ENCODE results near the gene HSF4.

The HSF4 gene

DNA sequence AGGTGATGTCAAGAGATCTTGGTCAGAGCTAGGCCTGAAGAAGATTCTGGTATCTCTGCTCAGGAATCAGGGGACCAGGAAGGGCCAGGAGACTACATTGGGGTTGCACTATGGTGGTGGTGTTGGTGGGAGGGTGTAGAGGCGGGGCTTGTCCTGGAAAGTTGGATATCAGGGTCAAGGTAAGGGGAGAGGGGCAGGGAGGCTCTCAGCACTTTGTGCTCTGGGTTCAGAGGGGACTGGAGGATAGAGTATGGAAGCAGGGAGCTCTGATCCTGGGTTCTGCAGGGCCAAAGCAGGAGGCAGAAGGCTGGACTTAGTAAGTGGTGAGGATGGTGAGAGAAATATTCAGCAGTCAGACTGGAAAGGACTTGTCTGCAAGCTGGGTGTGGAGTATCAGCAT is 8.8 kb downstream of the HSF4 start:
- FAIRE-seq (peak; percentile 13), DNase-seq (ENCODE audit: insufficient read length, low spot score) (no peak)
- no peak for TF ChIP-seq TAF1 (IDR thresholded peaks at IDR 0.05; ENCODE audit: low read depth, low read length)
- no peak for TF ChIP-seq POU2F2 (IDR thresholded peaks at IDR 0.05; ENCODE audit: low read depth, low read length)
- TF ChIP-seq POLR2AphosphoS5 (IDR thresholded peaks at IDR 0.05; ENCODE audit: low read depth, low read length), result no peak
- TF ChIP-seq SPI1 (IDR thresholded peaks at IDR 0.05; ENCODE audit: low read depth, low read length), result no peak
- no peak for TF ChIP-seq POLR2A (IDR thresholded peaks at IDR 0.05; ENCODE audit: low read depth, low read length)

DNA sequence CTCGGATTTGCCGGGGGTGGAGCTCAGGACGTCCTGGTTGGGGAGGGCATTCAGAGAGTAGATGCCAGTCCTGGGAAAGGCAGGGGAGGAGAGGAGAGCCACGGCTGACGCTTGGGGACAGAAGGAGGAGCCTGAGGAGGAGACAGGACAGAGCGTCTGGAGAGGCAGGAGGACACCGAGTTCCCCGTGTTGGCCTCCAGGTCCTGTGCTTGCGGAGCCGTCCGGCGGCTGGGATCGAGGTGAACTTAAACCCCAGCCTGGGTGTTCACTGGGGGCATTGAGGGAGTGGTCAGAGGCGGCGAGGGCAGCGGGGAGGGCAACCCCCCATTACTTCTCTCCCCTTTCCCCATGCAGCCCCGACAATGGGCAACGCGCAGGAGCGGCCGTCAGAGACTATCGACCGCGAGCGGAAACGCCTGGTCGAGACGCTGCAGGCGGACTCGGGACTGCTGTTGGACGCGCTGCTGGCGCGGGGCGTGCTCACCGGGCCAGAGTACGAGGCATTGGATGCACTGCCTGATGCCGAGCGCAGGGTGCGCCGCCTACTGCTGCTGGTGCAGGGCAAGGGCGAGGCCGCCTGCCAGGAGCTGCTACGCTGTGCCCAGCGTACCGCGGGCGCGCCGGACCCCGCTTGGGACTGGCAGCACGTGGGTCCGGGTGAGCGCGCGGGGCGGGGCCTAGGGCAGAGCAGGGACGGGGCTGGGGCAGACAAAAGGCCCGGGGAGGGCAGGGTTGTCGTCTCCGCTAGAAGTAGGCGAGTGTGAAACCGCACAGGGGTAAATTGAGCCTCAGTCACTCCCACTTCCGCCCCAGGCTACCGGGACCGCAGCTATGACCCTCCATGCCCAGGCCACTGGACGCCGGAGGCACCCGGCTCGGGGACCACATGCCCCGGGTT is 9.5 kb downstream of the HSF4 start:
- DNase-seq (ENCODE audit: insufficient read length, low spot score) (no peak), FAIRE-seq (peak; percentile 92)
- TF ChIP-seq PAX5 (IDR thresholded peaks at IDR 0.05; ENCODE audit: insufficient read depth, low read length, severe bottlenecking) (no peak), POU2F2 (IDR thresholded peaks at IDR 0.05; ENCODE audit: low read depth, low read length) (no peak), SPI1 (IDR thresholded peaks at IDR 0.05; ENCODE audit: low read depth, low read length) (peak; percentile 54)

GRCh38 chr16:67174706-67175231 is 10.2 kb downstream of the HSF4 start:
- DNase-seq (ENCODE audit: insufficient read length, low spot score) (no peak), FAIRE-seq (no peak)
- TF ChIP-seq POU2F2 (IDR thresholded peaks at IDR 0.05; ENCODE audit: low read depth, low read length), result no peak
- no peak for TF ChIP-seq POLR2A (IDR thresholded peaks at IDR 0.05; ENCODE audit: low read depth, low read length)
- TF ChIP-seq TAF1 (IDR thresholded peaks at IDR 0.05; ENCODE audit: low read depth, low read length), result no peak

DNA sequence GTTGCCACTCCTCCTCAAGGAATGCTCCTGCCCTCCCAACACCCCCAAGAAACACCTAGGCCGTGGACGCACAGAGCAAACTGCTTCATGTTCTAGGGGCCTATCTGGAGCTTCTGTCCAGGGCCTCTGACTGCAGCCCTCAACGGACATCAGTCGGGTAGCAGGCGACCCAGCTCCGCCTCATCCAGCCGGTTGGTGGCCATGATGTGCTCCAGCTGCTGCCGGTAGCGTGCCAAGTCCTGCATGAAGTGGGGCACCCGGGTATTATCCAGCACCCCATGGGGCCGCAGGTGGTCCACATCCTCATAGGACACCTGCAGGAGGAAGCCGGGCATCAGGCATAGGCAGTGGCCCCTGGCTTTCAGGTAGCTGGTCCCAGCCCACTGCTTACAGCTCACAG is 12.1 kb downstream of the HSF4 start:
- FAIRE-seq (no peak), DNase-seq (ENCODE audit: insufficient read length, low spot score) (no peak)
- no peak for TF ChIP-seq TAF1 (IDR thresholded peaks at IDR 0.05; ENCODE audit: low read depth, low read length)
- no peak for TF ChIP-seq POU2F2 (IDR thresholded peaks at IDR 0.05; ENCODE audit: low read depth, low read length)
- no peak for TF ChIP-seq PAX5 (IDR thresholded peaks at IDR 0.05; ENCODE audit: insufficient read depth, low read length, severe bottlenecking)
- TF ChIP-seq SPI1 (IDR thresholded peaks at IDR 0.05; ENCODE audit: low read depth, low read length), result no peak
- no peak for TF ChIP-seq POLR2A (IDR thresholded peaks at IDR 0.05; ENCODE audit: low read depth, low read length)
- no peak for TF ChIP-seq POLR2AphosphoS5 (IDR thresholded peaks at IDR 0.05; ENCODE audit: low read depth, low read length)

GRCh38 chr16:67177743-67178699 is 13.5 kb downstream of the HSF4 start:
- peak; percentile 72 for DNase-seq (ENCODE audit: insufficient read length, low spot score)
- TF ChIP-seq POLR2A (IDR thresholded peaks at IDR 0.05; ENCODE audit: low read depth, low read length) (no peak), POLR2AphosphoS5 (IDR thresholded peaks at IDR 0.05; ENCODE audit: low read depth, low read length) (no peak), TAF1 (IDR thresholded peaks at IDR 0.05; ENCODE audit: low read depth, low read length) (no peak), SPI1 (IDR thresholded peaks at IDR 0.05; ENCODE audit: low read depth, low read length) (no peak)
- peak; percentile 91 for FAIRE-seq

DNA sequence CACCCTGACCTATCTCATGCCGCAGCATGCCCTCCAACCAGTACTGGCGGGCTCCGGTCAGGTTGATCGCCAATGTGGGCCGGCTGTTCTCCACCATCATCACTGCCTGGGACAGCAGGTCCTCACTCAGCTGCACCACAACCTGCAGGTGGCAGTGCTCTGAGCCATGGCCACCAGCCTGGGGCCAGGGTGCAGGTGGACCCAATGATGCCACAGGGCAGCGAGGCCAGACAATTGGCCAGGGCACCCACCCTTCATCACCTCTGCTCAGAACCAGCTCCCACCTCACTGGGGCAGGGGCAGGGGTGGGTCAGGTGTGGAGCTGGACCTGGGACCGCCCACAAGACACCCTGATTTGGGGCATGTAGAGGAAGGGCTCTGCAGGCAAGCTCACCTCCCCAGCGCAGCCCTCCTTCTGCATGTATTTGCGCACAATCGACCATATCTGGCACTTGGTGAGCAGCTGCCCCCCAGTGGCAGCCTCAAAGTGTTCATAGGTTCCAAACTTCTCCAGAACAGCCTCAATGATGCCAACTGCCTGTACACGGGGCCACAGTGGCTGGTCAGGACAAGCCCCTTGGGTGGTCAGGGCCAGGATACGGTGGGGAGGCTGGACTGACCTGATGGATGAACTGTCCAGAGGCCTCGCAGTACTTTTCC is 15.0 kb downstream of the HSF4 start:
- no peak for TF ChIP-seq SPI1 (IDR thresholded peaks at IDR 0.05; ENCODE audit: low read depth, low read length)
- TF ChIP-seq POLR2A (IDR thresholded peaks at IDR 0.05; ENCODE audit: low read depth, low read length), result no peak
- TF ChIP-seq PAX5 (IDR thresholded peaks at IDR 0.05; ENCODE audit: insufficient read depth, low read length, severe bottlenecking), result no peak
- no peak for TF ChIP-seq TAF1 (IDR thresholded peaks at IDR 0.05; ENCODE audit: low read depth, low read length)
- no peak for TF ChIP-seq POU2F2 (IDR thresholded peaks at IDR 0.05; ENCODE audit: low read depth, low read length)
- no peak for TF ChIP-seq POLR2AphosphoS5 (IDR thresholded peaks at IDR 0.05; ENCODE audit: low read depth, low read length)
- DNase-seq (ENCODE audit: insufficient read length, low spot score) (no peak), FAIRE-seq (no peak)

DNA sequence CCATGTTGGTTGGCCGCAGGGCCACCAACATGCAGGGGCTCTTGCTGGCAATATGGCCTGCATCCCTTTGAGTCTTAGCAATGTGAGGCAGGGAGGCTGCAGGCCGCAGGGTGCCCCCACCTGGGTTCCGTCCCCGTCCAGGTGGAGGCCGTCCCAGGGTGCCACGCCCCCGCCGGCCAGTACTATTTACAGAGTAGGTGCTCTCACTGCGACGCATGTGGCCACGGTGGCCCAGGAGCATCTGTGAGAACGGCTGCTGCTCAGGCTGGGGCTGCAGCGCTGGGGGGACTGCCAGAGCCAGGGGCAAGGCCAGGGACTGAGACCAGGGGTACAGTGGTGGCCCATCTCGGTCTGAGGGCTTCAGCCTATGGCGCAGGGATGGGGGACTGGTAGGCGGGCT is 15.6 kb downstream of the HSF4 start:
- FAIRE-seq (no peak), DNase-seq (ENCODE audit: insufficient read length, low spot score) (no peak)
- TF ChIP-seq POLR2AphosphoS5 (IDR thresholded peaks at IDR 0.05; ENCODE audit: low read depth, low read length), result no peak

GRCh38 chr16:67181346-67181745 is 16.8 kb downstream of the HSF4 start:
- no peak for DNase-seq (ENCODE audit: insufficient read length, low spot score)
- TF ChIP-seq POLR2AphosphoS5 (IDR thresholded peaks at IDR 0.05; ENCODE audit: low read depth, low read length) (no peak), POLR2A (IDR thresholded peaks at IDR 0.05; ENCODE audit: low read depth, low read length) (no peak), PAX5 (IDR thresholded peaks at IDR 0.05; ENCODE audit: insufficient read depth, low read length, severe bottlenecking) (no peak), TAF1 (IDR thresholded peaks at IDR 0.05; ENCODE audit: low read depth, low read length) (no peak), POU2F2 (IDR thresholded peaks at IDR 0.05; ENCODE audit: low read depth, low read length) (no peak), SPI1 (IDR thresholded peaks at IDR 0.05; ENCODE audit: low read depth, low read length) (no peak)
- no peak for FAIRE-seq

DNA sequence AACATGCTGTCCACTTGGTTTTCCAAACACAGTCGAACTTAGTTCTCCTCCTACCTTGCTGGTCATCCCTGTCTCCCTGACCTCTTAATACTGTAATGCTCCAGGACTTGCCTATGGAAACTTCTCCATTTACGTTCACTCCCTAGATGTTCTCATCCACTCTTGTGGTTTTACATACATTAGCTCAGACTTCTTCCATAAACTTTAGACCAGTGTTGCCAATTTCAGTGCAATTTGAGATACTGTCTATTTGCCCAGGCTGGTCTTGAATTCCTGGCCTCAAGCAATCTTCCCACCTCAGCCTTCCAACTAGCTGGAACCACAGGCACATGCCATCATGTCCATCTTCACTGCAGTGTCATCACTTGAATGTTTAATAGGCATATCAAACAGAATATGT is 17.7 kb downstream of the HSF4 start:
- DNase-seq (ENCODE audit: insufficient read length, low spot score), result no peak
- TF ChIP-seq SPI1 (IDR thresholded peaks at IDR 0.05; ENCODE audit: low read depth, low read length), result no peak
- TF ChIP-seq POLR2A (IDR thresholded peaks at IDR 0.05; ENCODE audit: low read depth, low read length), result no peak
- TF ChIP-seq PAX5 (IDR thresholded peaks at IDR 0.05; ENCODE audit: insufficient read depth, low read length, severe bottlenecking), result no peak
- no peak for TF ChIP-seq TAF1 (IDR thresholded peaks at IDR 0.05; ENCODE audit: low read depth, low read length)
- TF ChIP-seq POLR2AphosphoS5 (IDR thresholded peaks at IDR 0.05; ENCODE audit: low read depth, low read length), result no peak
- TF ChIP-seq POU2F2 (IDR thresholded peaks at IDR 0.05; ENCODE audit: low read depth, low read length), result no peak
- peak; percentile 81 for FAIRE-seq
